Fibroblast of lung (primary cell): Measurements from ENCODE around the gene CIAO3.

ENCODE experiments used
- EZH2 ChIP-seq: IDR thresholded peaks from 2 replicates; pipeline ENCODE4 v1.5.1; 2012; ENCODE audit warnings: low read length, control low read depth, mild to moderate bottlenecking; ENCODE audit errors: missing control alignments
- TF ChIP-seq, protein P1 (sequence below), 2 donors: IDR thresholded peaks in 1 of 2; conservative IDR thresholded peaks in 1 of 2; 1 replicate in 1 of 2; 2 replicates in 1 of 2; pipeline ENCODE4 v1.5.1; 2011 to 2012; ENCODE audit warnings: low read length in 2 of 2, control low read depth in 1 of 2, inconsistent platforms in 1 of 2, low read depth in 1 of 2, mild to moderate bottlenecking in 1 of 2

DNA sequence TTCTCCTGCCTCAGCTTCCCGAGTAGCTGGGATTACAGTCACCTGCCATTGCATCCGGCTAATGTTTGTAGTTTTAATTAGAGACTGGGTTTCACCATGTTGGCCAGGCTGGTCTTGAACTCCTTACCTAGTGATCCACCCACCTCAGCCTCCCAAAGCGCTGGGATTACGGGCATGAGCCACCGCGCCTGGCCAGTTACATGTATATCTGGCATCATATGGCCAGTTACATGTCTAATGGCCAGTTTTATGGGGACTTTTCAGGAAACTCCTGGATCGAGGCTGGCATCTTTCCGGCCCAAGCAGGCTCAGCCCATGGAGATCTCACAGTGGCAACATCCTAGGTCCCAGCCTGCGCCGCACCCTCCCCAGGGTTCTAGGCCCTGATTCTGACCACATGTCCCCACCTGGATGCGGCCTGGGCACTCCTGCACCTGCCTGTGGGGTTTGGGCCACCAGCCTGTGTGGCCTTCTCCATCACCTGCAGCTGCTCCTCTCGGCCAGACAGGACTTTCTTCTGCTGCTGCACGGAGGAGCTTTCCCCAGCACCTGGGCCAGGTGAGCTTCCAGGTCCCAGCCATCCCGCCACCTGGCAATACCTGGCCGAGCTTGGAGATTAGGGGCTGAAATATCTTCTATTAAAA lies 1.3 kb upstream of the CIAO3 start:
- TF ChIP-seq, protein P1, sequence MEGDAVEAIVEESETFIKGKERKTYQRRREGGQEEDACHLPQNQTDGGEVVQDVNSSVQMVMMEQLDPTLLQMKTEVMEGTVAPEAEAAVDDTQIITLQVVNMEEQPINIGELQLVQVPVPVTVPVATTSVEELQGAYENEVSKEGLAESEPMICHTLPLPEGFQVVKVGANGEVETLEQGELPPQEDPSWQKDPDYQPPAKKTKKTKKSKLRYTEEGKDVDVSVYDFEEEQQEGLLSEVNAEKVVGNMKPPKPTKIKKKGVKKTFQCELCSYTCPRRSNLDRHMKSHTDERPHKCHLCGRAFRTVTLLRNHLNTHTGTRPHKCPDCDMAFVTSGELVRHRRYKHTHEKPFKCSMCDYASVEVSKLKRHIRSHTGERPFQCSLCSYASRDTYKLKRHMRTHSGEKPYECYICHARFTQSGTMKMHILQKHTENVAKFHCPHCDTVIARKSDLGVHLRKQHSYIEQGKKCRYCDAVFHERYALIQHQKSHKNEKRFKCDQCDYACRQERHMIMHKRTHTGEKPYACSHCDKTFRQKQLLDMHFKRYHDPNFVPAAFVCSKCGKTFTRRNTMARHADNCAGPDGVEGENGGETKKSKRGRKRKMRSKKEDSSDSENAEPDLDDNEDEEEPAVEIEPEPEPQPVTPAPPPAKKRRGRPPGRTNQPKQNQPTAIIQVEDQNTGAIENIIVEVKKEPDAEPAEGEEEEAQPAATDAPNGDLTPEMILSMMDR (conservative IDR thresholded peaks at IDR 0.05 in 1 of 2, IDR thresholded peaks at IDR 0.05 in 1 of 2; ENCODE audit: low read depth in 1 of 2, low read length in 2 of 2), result no peak
- no peak for TF ChIP-seq EZH2
